Heart right ventricle (tissue), 16 donors: Measurements from ENCODE around the gene ZMIZ2. TPM values are rescaled to one million over a fixed set of nuclear protein-coding genes. Genes with fewer than 3 reads are reported as not detected.

Experiments used
- ATAC-seq, 8 donors: fragments of 200-7000 bp; cut with Tn5 transposase; one replicate each; pipeline ENCODE4 v1.9.1; 2020; ENCODE audit warnings: mild to moderate bottlenecking in 8 of 8, moderate library complexity in 8 of 8, moderate number of reproducible peaks in 1 of 8
- DNase-seq, 2 donors: peaks; one replicate each; pipeline ENCODE4 v3.0.0-alpha.2; 2020
- H3K27ac ChIP-seq, 10 donors: fragments of 200-600 bp; sonication (generic) in 2 of 10; one replicate each; pipeline versions ENCODE4 v1.5.0 to v1.8.0; 2020 to 2022; ENCODE audit warnings: mild to moderate bottlenecking in 3 of 10
- H3K27me3 ChIP-seq, 7 donors: fragments of 200-600 bp; one replicate each; pipeline ENCODE4 v1.8.0; 2021 to 2022; ENCODE audit warnings: mild to moderate bottlenecking in 2 of 7
- H3K36me3 ChIP-seq, 9 donors: fragments of 200-600 bp; sonication (generic) in 1 of 9; one replicate each; pipeline versions ENCODE4 v1.5.0 to v1.8.0; 2020 to 2022; ENCODE audit warnings: mild to moderate bottlenecking in 2 of 9
- H3K4me1 ChIP-seq, 9 donors: fragments of 200-600 bp; sonication (generic) in 1 of 9; one replicate each; pipeline versions ENCODE4 v1.5.0 to v1.8.0; 2020 to 2022; ENCODE audit warnings: mild to moderate bottlenecking in 4 of 9
- H3K4me3 ChIP-seq, 10 donors: fragments of 200-600 bp; sonication (generic) in 2 of 10; one replicate each; pipeline versions ENCODE4 v1.5.0 to v1.8.0; 2020 to 2022; ENCODE audit warnings: mild to moderate bottlenecking in 7 of 10, moderate library complexity in 2 of 10
- H3K9me3 ChIP-seq, 11 donors: fragments of 200-600 bp in 10 of 11; sonication (generic) in 2 of 11; one replicate each; pipeline versions ENCODE4 v1.5.0 to v1.8.0; 2013 to 2022; ENCODE audit warnings: mild to moderate bottlenecking in 2 of 11, control low read depth in 1 of 11, moderate library complexity in 1 of 11
- WGBS, 2 donors: extraction: QIAGEN DNeasy Blood & Tissue Kit; methylation state at CpG; one replicate each; pipeline ENCODE4 v1.1.7; 2013; ENCODE audit warnings: inconsistent platforms in 1 of 2; 5-methylcytosine and 5-hydroxymethylcytosine counted together
- intact Hi-C, 10 donors: fragments of 100-400 bp; cut with DNase I; formaldehyde crosslinking; loops; one replicate each; pipeline versions ENCODE4 v1.11.1 to v1.14.2; 2022
- polyA plus RNA-seq, 2 donors: library from polyadenylated mRNA; stranded (reverse); fragments of 200-250 nt; gene quantifications; one replicate each; pipeline ENCODE4 v1.2.3, GENCODE V29; 2013
- total RNA-seq, 10 donors: library from RNA; stranded (reverse); fragmentation: NEBNext Ultra II Directional in 3 of 10; extraction: Animal tissue kit (Norgen Biotek cat#: 25700) in 3 of 10; gene quantifications; one replicate each; pipeline versions ENCODE4 v1.2.1 to v1.2.4, GENCODE V29; 2021 to 2023
- TF ChIP-seq, protein P1 (sequence below), 9 donors: fragments of 200-600 bp; sonication (generic) in 2 of 9; IDR thresholded peaks; one replicate each; pipeline versions ENCODE4 v1.5.0 to v1.8.0; 2021 to 2022; ENCODE audit warnings: antibody characterized with exemption in 9 of 9, mild to moderate bottlenecking in 5 of 9, moderate library complexity in 1 of 9
- donor health status: Arrhythmogenic right ventricular cardiomyopathy.
- donor health status: ischemic (EF 13 %, LVEDD 7.1; RV severe dilation, severe dysfunction).
- donor health status: healthy with polysubstance abuse.
- donor health status: DM: no; HTN: yes; CAD: no.
- donor health status: DM: no; HTN: no; CAD: no.
- donor health status: ischemic (EF 25% LVEDD 6.9; RV normal size, moderate dysfunction).
- donor health status: ischemic (EF 25% LVEDD 5.7; RV mildly dilated, moderate dysfunction).
- donor health status: healthy.
- donor health status: DM: yes; HTN: yes; CAD: no.
- donor health status: Ischemic cardiomyopathy.
- donor health status: ischemic (EF 35%, LVEDD 5.7; RV mildly dilated, moderate dysfunction).
- donor health status: nonischemic (EF 11% LVEDD 7.7; RV severe dilation, severe dysfunction).
- donor health status: DM: yes; HTN: yes; CAD: no.
- donor health status: PGD.
- donor health status: ischemic (EF 29% LVEDD 5.4; RV normal size, mild dysfunction).
- donor health status: nonischemic (EF 23%, LVEDD 6.1; RV moderate dilation, normal function).

The ZMIZ2 gene
- total and polyA plus RNA-seq, 12 donors, result 26.3 to 87.3 (median 47.9) TPM

DNA sequence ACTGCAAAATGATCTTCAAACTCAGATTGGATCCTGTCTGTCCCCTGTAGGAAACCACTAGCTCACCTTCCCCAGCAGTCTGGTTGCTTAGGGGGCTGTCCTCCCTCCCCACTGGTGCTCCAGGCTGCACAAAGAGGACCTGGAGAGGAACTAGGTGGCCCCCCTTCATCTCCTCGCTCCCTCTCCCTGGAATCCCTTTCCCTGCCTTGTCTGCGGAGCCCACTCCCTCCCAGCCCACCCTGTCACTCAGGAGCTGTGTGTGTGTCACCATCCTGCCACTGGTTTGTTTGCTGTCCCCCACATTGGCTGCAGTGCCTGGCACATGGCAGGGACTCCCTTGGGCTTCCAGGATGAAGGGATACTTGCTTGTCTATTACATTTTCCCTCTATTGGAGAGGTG is 35.5 kb upstream of the ZMIZ2 start:
- TF ChIP-seq, protein P1, sequence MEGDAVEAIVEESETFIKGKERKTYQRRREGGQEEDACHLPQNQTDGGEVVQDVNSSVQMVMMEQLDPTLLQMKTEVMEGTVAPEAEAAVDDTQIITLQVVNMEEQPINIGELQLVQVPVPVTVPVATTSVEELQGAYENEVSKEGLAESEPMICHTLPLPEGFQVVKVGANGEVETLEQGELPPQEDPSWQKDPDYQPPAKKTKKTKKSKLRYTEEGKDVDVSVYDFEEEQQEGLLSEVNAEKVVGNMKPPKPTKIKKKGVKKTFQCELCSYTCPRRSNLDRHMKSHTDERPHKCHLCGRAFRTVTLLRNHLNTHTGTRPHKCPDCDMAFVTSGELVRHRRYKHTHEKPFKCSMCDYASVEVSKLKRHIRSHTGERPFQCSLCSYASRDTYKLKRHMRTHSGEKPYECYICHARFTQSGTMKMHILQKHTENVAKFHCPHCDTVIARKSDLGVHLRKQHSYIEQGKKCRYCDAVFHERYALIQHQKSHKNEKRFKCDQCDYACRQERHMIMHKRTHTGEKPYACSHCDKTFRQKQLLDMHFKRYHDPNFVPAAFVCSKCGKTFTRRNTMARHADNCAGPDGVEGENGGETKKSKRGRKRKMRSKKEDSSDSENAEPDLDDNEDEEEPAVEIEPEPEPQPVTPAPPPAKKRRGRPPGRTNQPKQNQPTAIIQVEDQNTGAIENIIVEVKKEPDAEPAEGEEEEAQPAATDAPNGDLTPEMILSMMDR (IDR thresholded peaks at IDR 0.05), result no peak
- DNase-seq, result no peak
- H3K4me1 ChIP-seq, result peaks cover 3 to 31% (median 7%) of the 10 kb centered on the region in 9 donors
- no peaks in the 10 kb centered on the region for H3K27me3 ChIP-seq
- peak overlapping the region in 2 of 10 donors; percentile 35 to 52 for H3K27ac ChIP-seq
- no peak for ATAC-seq
- WGBS, 2 donors, result 83 to 86% methylated on average over 2 of the region's 2 CpGs
- no peak overlapping the region for H3K4me3 ChIP-seq
- peaks cover 0 to 21% (median 6%) of the 10 kb centered on the region in 9 donors for H3K36me3 ChIP-seq
- no peaks in the 10 kb centered on the region for H3K9me3 ChIP-seq
- intact Hi-C loops, result no loop called here

DNA sequence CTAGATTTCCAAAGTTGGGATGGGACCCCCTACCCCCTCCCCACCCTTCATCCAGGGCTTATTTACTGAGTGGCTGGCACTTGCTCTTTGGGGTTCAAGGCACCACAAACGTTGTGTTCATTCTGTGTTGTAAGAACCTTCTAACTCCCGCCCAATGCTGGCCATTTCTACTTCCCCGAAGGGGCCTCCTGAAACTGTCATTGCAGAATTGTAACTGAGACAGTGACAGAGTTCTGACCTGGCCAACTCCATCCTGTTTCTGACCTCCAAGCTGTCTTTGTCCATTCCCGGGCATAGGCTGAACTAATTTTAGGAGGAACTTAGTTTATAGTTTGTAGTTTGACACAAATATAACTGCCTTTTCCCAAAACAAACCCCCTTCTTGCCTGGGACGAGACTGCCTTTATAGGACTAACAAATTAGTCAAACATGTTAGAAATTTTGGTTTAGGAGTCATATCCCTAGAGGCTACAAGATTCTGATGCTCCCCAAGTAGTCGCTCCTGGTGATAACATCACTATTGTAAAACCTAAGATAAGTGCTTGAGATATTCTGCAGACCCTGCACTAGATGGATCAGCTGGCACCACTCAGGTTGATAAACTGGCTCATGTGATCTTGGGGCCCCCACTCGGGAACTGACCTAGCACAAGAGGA is 34.8 kb upstream of the ZMIZ2 start:
- H3K27ac ChIP-seq, result peak overlapping the region in 5 of 10 donors; percentile 23 to 52 (median 35)
- H3K9me3 ChIP-seq, result no peaks in the 10 kb centered on the region
- no peaks in the 10 kb centered on the region for H3K27me3 ChIP-seq
- no peak for DNase-seq
- H3K4me1 ChIP-seq, result peaks cover 3 to 31% (median 7%) of the 10 kb centered on the region in 9 donors
- intact Hi-C loops, result no loop called here
- WGBS, 2 donors, result 34 to 37% methylated on average over 7 of the region's 7 CpGs
- ATAC-seq, result peak in 1 of 8 donors; percentile 25
- H3K4me3 ChIP-seq, result no peak overlapping the region
- peaks cover 0 to 15% (median 2%) of the 10 kb centered on the region in 9 donors for H3K36me3 ChIP-seq
- TF ChIP-seq, protein P1 (IDR thresholded peaks at IDR 0.05), result no peak

DNA sequence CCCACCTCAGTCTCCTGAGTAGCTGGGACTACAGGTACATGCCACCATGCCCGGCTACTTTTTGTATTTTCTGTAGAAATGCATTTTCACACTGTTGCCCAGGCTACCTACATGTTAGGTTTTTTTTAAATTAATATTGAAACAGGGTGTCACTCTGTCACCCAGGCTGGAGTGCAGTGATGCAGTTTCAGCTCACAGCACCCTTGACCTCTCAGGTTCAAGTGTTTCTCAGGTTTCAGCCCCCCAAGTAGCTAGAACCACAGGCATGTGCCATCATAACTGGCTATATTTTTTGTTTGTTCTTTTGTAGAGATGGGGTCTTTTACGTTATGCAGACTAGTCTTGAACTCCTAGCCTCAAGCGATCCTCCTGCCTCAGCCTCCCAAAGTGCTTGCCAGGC is 32.4 kb upstream of the ZMIZ2 start:
- ATAC-seq, result no peak
- H3K36me3 ChIP-seq, result no peaks in the 10 kb centered on the region
- no peaks in the 10 kb centered on the region for H3K27me3 ChIP-seq
- no peak for DNase-seq
- peaks cover 3 to 31% (median 7%) of the 10 kb centered on the region in 9 donors for H3K4me1 ChIP-seq
- TF ChIP-seq, protein P1 (IDR thresholded peaks at IDR 0.05), result no peak
- H3K4me3 ChIP-seq, result no peak overlapping the region
- H3K27ac ChIP-seq, result peak overlapping the region in 1 of 10 donors; percentile 35
- 94 to 96% methylated on average over 3 of the region's 3 CpGs for WGBS, 2 donors
- intact Hi-C loops, result no loop called here
- H3K9me3 ChIP-seq, result peaks cover 0 to 15% (median 0%) of the 10 kb centered on the region in 11 donors

DNA sequence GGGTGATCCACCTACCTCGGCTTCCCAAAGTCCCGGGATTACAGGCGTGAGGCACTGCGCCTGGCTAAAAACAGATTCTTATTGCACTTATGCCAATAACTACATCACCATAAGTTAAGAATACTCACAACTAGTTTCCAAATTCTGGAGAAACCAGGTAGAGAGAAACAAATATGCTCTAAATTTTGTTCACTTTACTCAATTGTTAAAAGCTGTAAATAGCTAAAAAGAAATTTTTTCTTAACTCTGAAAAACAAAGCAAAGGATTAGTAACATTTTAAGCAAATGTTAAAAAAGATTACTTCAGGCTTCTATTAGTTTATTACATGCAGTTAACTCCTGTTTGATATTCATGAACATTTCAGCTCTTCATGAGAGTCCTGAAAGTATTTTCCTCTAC is 28.3 kb upstream of the ZMIZ2 start:
- DNase-seq, result no peak

More for the DNA sequence above, 28.3 kb upstream of the ZMIZ2 start:
- WGBS, 2 donors, result 92 to 95% methylated on average over 4 of the region's 4 CpGs
- Histone ChIP-seq H3K36me3 (no peaks in the 10 kb centered on the region), H3K9me3 (peaks cover 0 to 17% (median 0%) of the 10 kb centered on the region in 11 donors), H3K27me3 (no peaks in the 10 kb centered on the region), H3K4me1 (peaks cover 0 to 12% (median 0%) of the 10 kb centered on the region in 9 donors), H3K27ac (no peak overlapping the region), H3K4me3 (no peak overlapping the region)
- no peak for ATAC-seq
- intact Hi-C loops, result no loop called here
- TF ChIP-seq, protein P1 (IDR thresholded peaks at IDR 0.05), result no peak
